ENCODE measurements around the gene ABHD5. TPM values are rescaled to one million over a fixed set of nuclear protein-coding genes. Genes with fewer than 3 reads are reported as not detected.

The ABHD5 gene
- 10 to 100 TPM; 13.8 to 42.5 (median 28.9) TPM for polyA plus RNA-seq
- long read RNA-seq, donor 1 = 0 reads
- long read RNA-seq, donor 2, full-length matches to known transcripts = 12 of 12 reads
- long read RNA-seq, donor 2, partial matches to known transcripts = 0 of 12 reads
- long read RNA-seq, donor 2, other reads (novel, unspliced or antisense) = 0 of 12 reads
- long read RNA-seq, donor 3, full-length matches to known transcripts = 3 of 10 reads
- long read RNA-seq, donor 3, partial matches to known transcripts = 7 of 10 reads
- long read RNA-seq, donor 3, other reads (novel, unspliced or antisense) = 0 of 10 reads
- long read RNA-seq, donor 4 = 0 reads
- long read RNA-seq, donor 5 = 0 reads
- long read RNA-seq, donor 6, full-length matches to known transcripts = 11 of 11 reads
- long read RNA-seq, donor 6, partial matches to known transcripts = 0 of 11 reads
- long read RNA-seq, donor 6, other reads (novel, unspliced or antisense) = 0 of 11 reads
- long read RNA-seq, donor 7 = 0 reads
- long read RNA-seq, donor 8 = 0 reads
- long read RNA-seq, donor 9 = 0 reads
- long read RNA-seq, donor 10, full-length matches to known transcripts = 8 of 8 reads
- long read RNA-seq, donor 10, partial matches to known transcripts = 0 of 8 reads
- long read RNA-seq, donor 10, other reads (novel, unspliced or antisense) = 0 of 8 reads

DNA sequence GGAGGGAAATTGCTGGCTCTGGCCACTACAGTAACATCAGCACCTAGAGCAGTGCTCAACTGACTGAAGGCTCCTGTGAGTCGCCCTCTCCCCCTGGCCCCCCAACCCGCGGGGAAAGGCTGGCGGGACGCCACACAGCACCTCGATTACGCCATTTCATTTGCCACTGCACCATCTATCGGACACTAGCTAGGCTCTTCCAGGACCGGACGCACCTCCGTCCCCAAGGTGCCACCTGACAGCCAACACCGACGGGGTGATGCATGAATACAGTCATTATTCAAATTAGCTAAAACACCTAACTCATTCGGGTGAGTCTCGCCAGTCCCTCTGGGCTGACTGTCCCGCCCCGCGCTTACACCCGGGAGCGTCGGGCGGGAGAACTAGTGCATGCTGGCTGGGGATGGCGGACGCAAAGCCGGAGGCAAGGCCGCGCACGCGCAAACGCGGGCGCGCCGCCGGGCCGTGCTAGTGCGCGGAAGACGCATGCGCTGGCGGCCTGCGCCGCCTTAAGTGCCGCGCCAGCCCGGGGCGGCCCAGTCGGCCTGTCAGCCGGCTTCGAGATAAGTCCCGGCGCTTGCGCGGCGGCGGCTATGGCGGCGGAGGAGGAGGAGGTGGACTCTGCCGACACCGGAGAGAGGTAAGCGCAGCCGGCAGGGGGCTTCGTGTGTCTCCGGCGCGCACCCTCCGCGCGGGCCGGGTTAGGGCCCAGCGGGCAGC, at the start of gene ABHD5:
TSS of gene ABHD5 (plus strand) at position 539 of the 720 bp plus-strand sequence. CDS start at position 594, 55 bp downstream.
- H3K9me3 ChIP-seq (ENCODE audit: control insufficient read depth in 2 of 2, insufficient read depth in 1 of 2, low read depth in 1 of 2, low read length in 1 of 2) = no peaks in the 10 kb centered on the region
- 0 to 1% (median 0%) methylated on average over 56 to 71 of the region's 71 CpGs for WGBS, 3 donors
- H3K4me3 ChIP-seq (ENCODE audit: low read depth in 1 of 3, low read length in 3 of 3) = peak within 1 kb of the TSS; percentile 55 to 95 (median 87)
- H3K4me1 ChIP-seq (ENCODE audit: control insufficient read depth in 3 of 3, insufficient read depth in 2 of 3, low read depth in 1 of 3, low read length in 2 of 3) = peaks cover 4 to 17% (median 12%) of the 10 kb centered on the region in 3 donors
- DNase-seq (peak; percentile 96 to 98), FAIRE-seq (no peak)
- H3K27ac ChIP-seq (ENCODE audit: low read depth in 1 of 3, low read length in 2 of 3) = peak within 1 kb of the TSS; percentile 89 to 99 (median 96)
- H3K27me3 ChIP-seq (ENCODE audit: control insufficient read depth in 3 of 3, insufficient read depth in 3 of 3, low read length in 3 of 3) = no peaks in the 10 kb centered on the region
- H3K36me3 ChIP-seq (ENCODE audit: control insufficient read depth in 3 of 3, insufficient read depth in 2 of 3, low read depth in 1 of 3, low read length in 3 of 3) = peaks cover 0 to 2% (median 0%) of the 10 kb centered on the region in 3 donors

DNA sequence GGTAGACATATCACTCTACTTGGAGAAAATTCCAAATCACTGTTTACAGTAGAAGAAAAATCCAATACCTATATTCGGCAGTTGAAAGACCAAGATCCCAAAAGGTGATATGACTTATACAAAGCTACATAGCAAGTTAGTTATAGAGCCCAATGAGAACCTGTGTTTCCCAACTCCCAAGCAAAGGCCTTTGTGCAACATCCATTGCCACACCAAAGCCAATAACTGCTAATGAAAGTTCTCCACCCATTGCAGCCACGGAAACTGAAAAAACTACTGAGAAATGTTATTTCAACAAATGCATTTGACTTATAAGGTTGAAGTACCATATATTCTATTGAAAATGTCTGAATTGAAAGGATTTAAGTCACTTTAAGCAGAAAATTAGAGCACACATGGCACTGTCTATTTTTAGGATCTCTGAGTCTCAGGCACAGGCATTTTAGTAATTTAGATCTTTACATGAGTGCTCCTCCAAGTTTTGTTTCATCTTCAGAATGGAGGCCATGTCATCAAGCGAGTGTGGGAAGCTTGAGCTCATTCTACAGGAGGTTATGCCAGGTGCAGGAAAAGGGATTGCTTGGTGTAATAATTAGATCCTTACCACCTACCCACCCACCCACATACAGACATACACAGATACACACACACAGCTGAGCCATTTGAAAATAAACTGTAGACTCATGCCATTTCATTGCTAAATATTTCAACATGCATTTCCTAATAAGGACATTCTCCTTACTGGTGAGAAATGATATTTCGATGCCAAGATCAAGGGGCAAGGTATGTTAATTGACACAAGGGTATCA, 49.2 kb upstream of the ABHD5 start:
- DNase-seq (peak in 1 of 2 donors; percentile 24), FAIRE-seq (no peak)
- H3K36me3 ChIP-seq (ENCODE audit: control insufficient read depth in 3 of 3, insufficient read depth in 2 of 3, low read depth in 1 of 3, low read length in 3 of 3) = no peaks in the 10 kb centered on the region
- no peak overlapping the region for H3K4me3 ChIP-seq (ENCODE audit: low read depth in 1 of 3, low read length in 3 of 3)
- H3K4me1 ChIP-seq (ENCODE audit: control insufficient read depth in 3 of 3, insufficient read depth in 2 of 3, low read depth in 1 of 3, low read length in 2 of 3) = no peaks in the 10 kb centered on the region
- WGBS, 3 donors = 79 to 90% (median 84%) methylated on average over 4 of the region's 4 CpGs
- H3K27me3 ChIP-seq (ENCODE audit: control insufficient read depth in 3 of 3, insufficient read depth in 3 of 3, low read length in 3 of 3) = no peaks in the 10 kb centered on the region
- H3K27ac ChIP-seq (ENCODE audit: low read depth in 1 of 3, low read length in 2 of 3) = no peak overlapping the region
- no peaks in the 10 kb centered on the region for H3K9me3 ChIP-seq (ENCODE audit: control insufficient read depth in 2 of 2, insufficient read depth in 1 of 2, low read depth in 1 of 2, low read length in 1 of 2)

DNA sequence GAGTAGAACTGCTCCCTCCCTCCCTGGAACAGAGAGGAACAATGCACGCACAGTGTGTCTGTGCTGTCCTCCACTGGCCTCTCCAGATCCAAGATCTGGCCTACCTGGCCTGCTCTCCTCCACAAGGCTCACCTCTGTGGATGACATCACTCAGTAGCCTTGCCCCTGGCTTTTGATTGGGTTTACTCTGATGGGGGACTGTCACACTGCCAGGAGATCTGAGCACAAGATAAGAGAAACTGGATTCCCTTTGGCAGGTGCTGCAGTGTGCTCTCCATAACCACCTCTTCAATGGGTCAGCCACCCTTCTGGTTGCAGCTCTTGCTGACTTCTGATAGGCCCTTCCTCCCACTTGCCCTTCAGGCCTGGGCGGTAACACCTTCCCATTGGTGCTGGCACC, 46.3 kb upstream of the ABHD5 start:
- no peaks in the 10 kb centered on the region for H3K27me3 ChIP-seq (ENCODE audit: control insufficient read depth in 3 of 3, insufficient read depth in 3 of 3, low read length in 3 of 3)
- 96 to 100% (median 100%) methylated on average over 2 of the region's 2 CpGs for WGBS, 3 donors
- H3K27ac ChIP-seq (ENCODE audit: low read depth in 1 of 3, low read length in 2 of 3) = no peak overlapping the region
- no peaks in the 10 kb centered on the region for H3K9me3 ChIP-seq (ENCODE audit: control insufficient read depth in 2 of 2, insufficient read depth in 1 of 2, low read depth in 1 of 2, low read length in 1 of 2)
- DNase-seq (no peak), FAIRE-seq (no peak)
- no peaks in the 10 kb centered on the region for H3K36me3 ChIP-seq (ENCODE audit: control insufficient read depth in 3 of 3, insufficient read depth in 2 of 3, low read depth in 1 of 3, low read length in 3 of 3)
- H3K4me1 ChIP-seq (ENCODE audit: control insufficient read depth in 3 of 3, insufficient read depth in 2 of 3, low read depth in 1 of 3, low read length in 2 of 3) = peaks cover 0 to 12% (median 4%) of the 10 kb centered on the region in 3 donors
- H3K4me3 ChIP-seq (ENCODE audit: low read depth in 1 of 3, low read length in 3 of 3) = no peak overlapping the region

DNA sequence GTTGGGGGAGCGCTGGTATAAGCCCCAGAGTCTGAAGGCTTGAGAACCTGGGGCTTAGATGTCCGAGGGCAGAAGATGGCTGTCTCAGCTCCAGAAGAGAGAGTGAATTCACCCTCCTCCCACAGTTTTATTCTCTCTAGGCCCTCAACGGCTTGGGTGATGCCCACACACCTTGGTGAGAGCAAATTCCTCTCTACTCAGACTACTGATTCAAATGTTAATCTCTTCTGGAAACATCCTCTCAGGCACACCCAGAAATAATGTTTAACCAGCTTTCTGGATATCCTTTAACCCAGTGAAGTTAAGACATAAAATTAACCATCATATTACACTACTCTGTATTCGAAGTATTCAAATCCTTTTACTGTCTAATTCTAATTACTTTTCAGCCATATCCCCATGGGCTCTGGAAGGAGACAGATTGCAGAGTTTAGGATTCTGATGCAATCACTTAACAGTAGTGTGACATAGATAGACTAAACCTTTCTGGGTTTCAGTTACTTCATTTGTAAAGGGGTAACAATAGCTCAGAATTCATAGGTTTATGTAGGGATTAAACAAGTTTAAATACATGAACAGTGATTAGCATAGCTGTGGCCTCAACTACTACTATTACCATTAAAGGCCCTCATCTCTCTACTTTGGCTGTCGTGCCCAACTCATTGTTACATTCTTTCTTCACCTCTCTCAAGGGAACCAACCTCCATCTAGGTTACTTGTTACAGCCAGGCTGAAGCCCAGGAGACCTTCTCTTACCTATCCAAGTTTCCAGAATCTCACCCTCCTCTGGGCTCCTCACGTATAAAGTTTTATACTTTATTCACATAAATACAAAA, 43.2 kb upstream of the ABHD5 start:
- Histone ChIP-seq H3K36me3 (ENCODE audit: control insufficient read depth in 3 of 3, insufficient read depth in 2 of 3, low read depth in 1 of 3, low read length in 3 of 3) (no peaks in the 10 kb centered on the region), H3K9me3 (ENCODE audit: control insufficient read depth in 2 of 2, insufficient read depth in 1 of 2, low read depth in 1 of 2, low read length in 1 of 2) (no peaks in the 10 kb centered on the region), H3K27me3 (ENCODE audit: control insufficient read depth in 3 of 3, insufficient read depth in 3 of 3, low read length in 3 of 3) (no peaks in the 10 kb centered on the region), H3K4me3 (ENCODE audit: low read depth in 1 of 3, low read length in 3 of 3) (no peak overlapping the region), H3K27ac (ENCODE audit: low read depth in 1 of 3, low read length in 2 of 3) (peak overlapping the region in 2 of 3 donors; percentile 32 to 47), H3K4me1 (ENCODE audit: control insufficient read depth in 3 of 3, insufficient read depth in 2 of 3, low read depth in 1 of 3, low read length in 2 of 3) (peaks cover 0 to 12% (median 4%) of the 10 kb centered on the region in 3 donors)
- whole genome bisulfite sequencing, 3 donors = 57 to 74% (median 67%) methylated on average over 6 of the region's 6 CpGs
- FAIRE-seq (no peak), DNase-seq (peak; percentile 46 to 53)

DNA sequence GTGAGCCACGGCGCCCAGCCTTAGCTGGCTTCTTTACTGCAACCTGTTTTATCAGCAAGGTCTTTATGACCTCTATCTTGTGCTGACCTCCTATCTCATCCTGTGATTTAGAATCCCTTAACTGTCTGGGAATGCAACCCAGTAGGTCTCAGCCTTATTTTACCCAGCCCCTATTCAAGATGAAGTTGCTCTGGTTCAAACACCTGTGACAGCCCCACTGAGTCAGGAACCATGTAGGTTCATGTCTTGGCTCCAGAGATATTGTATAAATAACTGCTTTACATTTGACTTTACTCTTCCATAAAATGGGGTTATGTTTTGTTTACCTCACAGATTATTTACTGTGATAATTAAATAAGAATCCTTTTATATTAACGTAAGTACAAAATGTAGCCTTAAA, 41.8 kb upstream of the ABHD5 start:
- no peak overlapping the region for H3K4me3 ChIP-seq (ENCODE audit: low read depth in 1 of 3, low read length in 3 of 3)

DNA sequence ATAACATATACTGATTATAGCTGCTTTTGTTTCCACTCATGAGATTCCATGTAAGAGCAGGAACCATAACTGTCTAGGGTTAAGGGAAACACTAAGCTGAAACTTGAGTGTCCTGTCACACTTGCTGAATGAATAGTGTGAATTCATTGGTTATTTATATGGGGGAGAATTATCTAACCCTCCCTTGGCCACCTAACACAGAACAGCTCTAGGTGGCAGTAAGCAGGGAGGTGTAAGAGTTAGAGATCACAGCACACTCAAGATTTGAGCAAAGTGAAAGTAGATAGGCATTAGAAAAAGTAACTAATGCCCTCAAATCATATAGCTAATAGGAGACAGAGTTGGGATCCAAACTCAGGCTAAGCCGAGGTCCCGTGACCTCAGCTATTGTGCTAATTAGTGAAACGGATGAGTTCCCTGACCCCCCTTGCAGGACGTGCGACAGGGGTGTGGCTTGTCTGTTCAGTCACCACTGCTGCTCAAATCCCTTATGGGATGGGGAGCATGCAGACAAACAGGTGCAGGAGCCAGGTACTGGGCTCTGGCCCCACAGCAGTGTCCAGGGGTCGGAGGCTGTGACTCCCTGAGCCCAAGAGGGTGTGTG, 41.3 kb upstream of the ABHD5 start:
- WGBS, 3 donors = 16 to 36% (median 28%) methylated on average over 6 of the region's 6 CpGs
- H3K36me3 ChIP-seq (ENCODE audit: control insufficient read depth in 3 of 3, insufficient read depth in 2 of 3, low read depth in 1 of 3, low read length in 3 of 3) = no peaks in the 10 kb centered on the region
- no peaks in the 10 kb centered on the region for H3K27me3 ChIP-seq (ENCODE audit: control insufficient read depth in 3 of 3, insufficient read depth in 3 of 3, low read length in 3 of 3)
- H3K4me3 ChIP-seq (ENCODE audit: low read depth in 1 of 3, low read length in 3 of 3) = peak overlapping the region in 1 of 3 donors; percentile 36
- H3K27ac ChIP-seq (ENCODE audit: low read depth in 1 of 3, low read length in 2 of 3) = no peak overlapping the region
- peaks cover 0 to 12% (median 4%) of the 10 kb centered on the region in 3 donors for H3K4me1 ChIP-seq (ENCODE audit: control insufficient read depth in 3 of 3, insufficient read depth in 2 of 3, low read depth in 1 of 3, low read length in 2 of 3)
- FAIRE-seq (no peak), DNase-seq (peak; percentile 38 to 45)
- H3K9me3 ChIP-seq (ENCODE audit: control insufficient read depth in 2 of 2, insufficient read depth in 1 of 2, low read depth in 1 of 2, low read length in 1 of 2) = no peaks in the 10 kb centered on the region

More for the DNA sequence above, 41.8 kb upstream of the ABHD5 start:
- FAIRE-seq (no peak), DNase-seq (no peak)
- no peaks in the 10 kb centered on the region for H3K9me3 ChIP-seq (ENCODE audit: control insufficient read depth in 2 of 2, insufficient read depth in 1 of 2, low read depth in 1 of 2, low read length in 1 of 2)
- no peaks in the 10 kb centered on the region for H3K27me3 ChIP-seq (ENCODE audit: control insufficient read depth in 3 of 3, insufficient read depth in 3 of 3, low read length in 3 of 3)
- no peak overlapping the region for H3K27ac ChIP-seq (ENCODE audit: low read depth in 1 of 3, low read length in 2 of 3)
- WGBS, 3 donors = 77 to 85% (median 80%) methylated on average over 3 of the region's 3 CpGs
- H3K36me3 ChIP-seq (ENCODE audit: control insufficient read depth in 3 of 3, insufficient read depth in 2 of 3, low read depth in 1 of 3, low read length in 3 of 3) = no peaks in the 10 kb centered on the region
- peaks cover 0 to 12% (median 4%) of the 10 kb centered on the region in 3 donors for H3K4me1 ChIP-seq (ENCODE audit: control insufficient read depth in 3 of 3, insufficient read depth in 2 of 3, low read depth in 1 of 3, low read length in 2 of 3)

DNA sequence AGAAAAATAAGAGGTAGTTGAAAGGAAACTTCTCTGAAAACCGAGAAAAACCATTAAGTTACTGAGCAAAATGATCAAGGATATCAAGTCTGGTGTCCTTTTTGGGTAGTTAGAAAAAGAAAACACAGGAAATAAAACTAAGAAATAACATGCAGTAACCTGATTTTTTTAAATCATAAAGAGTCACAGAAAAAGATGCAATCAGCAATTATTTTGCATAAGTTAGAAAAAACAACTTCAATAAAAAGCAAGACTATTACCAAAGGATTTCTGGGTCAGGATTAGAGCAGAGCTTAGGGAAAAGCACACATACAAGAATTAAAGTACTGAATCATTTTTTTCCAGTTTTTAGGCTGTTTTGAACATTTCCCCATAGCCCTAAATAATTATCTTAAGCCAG, 40.4 kb upstream of the ABHD5 start:
- H3K27ac ChIP-seq (ENCODE audit: low read depth in 1 of 3, low read length in 2 of 3) = no peak overlapping the region
- 10 to 42% (median 18%) methylated on average over 1 of the region's 1 CpG for WGBS, 3 donors
- no peaks in the 10 kb centered on the region for H3K36me3 ChIP-seq (ENCODE audit: control insufficient read depth in 3 of 3, insufficient read depth in 2 of 3, low read depth in 1 of 3, low read length in 3 of 3)
- H3K4me1 ChIP-seq (ENCODE audit: control insufficient read depth in 3 of 3, insufficient read depth in 2 of 3, low read depth in 1 of 3, low read length in 2 of 3) = peaks cover 0 to 12% (median 4%) of the 10 kb centered on the region in 3 donors
- no peaks in the 10 kb centered on the region for H3K27me3 ChIP-seq (ENCODE audit: control insufficient read depth in 3 of 3, insufficient read depth in 3 of 3, low read length in 3 of 3)
- no peak overlapping the region for H3K4me3 ChIP-seq (ENCODE audit: low read depth in 1 of 3, low read length in 3 of 3)
- no peak for DNase-seq
- no peaks in the 10 kb centered on the region for H3K9me3 ChIP-seq (ENCODE audit: control insufficient read depth in 2 of 2, insufficient read depth in 1 of 2, low read depth in 1 of 2, low read length in 1 of 2)
- no peak for FAIRE-seq
